ENCODE results near the gene SLC6A6.

DNA sequence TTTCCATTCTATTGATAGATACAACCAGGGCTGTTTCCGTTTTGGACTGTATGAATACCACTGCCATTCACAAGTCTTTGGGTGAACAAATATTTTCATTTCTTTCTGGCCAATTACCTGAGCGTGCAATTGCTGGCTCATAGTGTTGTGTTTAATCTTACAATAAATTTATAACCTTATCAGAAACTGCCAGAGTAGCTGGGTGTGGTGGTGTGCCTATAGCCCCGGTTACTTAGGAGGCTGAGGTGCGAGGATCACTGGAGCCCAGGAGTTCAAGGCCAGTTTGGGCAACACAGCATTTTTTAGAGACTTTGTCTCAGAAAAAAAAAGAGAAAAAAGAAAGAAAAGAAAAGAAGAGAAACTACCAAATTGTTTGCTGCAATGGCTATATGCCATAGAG, 5.4 kb upstream of the SLC6A6 start:
- TF ChIP-seq, protein P1, sequence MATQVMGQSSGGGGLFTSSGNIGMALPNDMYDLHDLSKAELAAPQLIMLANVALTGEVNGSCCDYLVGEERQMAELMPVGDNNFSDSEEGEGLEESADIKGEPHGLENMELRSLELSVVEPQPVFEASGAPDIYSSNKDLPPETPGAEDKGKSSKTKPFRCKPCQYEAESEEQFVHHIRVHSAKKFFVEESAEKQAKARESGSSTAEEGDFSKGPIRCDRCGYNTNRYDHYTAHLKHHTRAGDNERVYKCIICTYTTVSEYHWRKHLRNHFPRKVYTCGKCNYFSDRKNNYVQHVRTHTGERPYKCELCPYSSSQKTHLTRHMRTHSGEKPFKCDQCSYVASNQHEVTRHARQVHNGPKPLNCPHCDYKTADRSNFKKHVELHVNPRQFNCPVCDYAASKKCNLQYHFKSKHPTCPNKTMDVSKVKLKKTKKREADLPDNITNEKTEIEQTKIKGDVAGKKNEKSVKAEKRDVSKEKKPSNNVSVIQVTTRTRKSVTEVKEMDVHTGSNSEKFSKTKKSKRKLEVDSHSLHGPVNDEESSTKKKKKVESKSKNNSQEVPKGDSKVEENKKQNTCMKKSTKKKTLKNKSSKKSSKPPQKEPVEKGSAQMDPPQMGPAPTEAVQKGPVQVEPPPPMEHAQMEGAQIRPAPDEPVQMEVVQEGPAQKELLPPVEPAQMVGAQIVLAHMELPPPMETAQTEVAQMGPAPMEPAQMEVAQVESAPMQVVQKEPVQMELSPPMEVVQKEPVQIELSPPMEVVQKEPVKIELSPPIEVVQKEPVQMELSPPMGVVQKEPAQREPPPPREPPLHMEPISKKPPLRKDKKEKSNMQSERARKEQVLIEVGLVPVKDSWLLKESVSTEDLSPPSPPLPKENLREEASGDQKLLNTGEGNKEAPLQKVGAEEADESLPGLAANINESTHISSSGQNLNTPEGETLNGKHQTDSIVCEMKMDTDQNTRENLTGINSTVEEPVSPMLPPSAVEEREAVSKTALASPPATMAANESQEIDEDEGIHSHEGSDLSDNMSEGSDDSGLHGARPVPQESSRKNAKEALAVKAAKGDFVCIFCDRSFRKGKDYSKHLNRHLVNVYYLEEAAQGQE (IDR thresholded peaks at IDR 0.05): no peak
- TF ChIP-seq GABPA (IDR thresholded peaks at IDR 0.05 in 1 of 2, conservative IDR thresholded peaks at IDR 0.05 in 1 of 2): no peak
- TF ChIP-seq, protein P2, sequence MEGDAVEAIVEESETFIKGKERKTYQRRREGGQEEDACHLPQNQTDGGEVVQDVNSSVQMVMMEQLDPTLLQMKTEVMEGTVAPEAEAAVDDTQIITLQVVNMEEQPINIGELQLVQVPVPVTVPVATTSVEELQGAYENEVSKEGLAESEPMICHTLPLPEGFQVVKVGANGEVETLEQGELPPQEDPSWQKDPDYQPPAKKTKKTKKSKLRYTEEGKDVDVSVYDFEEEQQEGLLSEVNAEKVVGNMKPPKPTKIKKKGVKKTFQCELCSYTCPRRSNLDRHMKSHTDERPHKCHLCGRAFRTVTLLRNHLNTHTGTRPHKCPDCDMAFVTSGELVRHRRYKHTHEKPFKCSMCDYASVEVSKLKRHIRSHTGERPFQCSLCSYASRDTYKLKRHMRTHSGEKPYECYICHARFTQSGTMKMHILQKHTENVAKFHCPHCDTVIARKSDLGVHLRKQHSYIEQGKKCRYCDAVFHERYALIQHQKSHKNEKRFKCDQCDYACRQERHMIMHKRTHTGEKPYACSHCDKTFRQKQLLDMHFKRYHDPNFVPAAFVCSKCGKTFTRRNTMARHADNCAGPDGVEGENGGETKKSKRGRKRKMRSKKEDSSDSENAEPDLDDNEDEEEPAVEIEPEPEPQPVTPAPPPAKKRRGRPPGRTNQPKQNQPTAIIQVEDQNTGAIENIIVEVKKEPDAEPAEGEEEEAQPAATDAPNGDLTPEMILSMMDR (IDR thresholded peaks at IDR 0.05; ENCODE audit: low read depth, low read length, missing input control): no peak
- no peak for TF ChIP-seq SP1 (IDR thresholded peaks at IDR 0.05)

Data from liver (tissue), 3 donors.